ENCODE results near the gene IL18RAP. TPM values are rescaled to one million over a fixed set of nuclear protein-coding genes. Genes with fewer than 3 reads are reported as not detected.

The IL18RAP gene
- total RNA-seq, 4 donors from 2014 or later: 0.22 to 3.9 (median 0.88) TPM

GRCh38 chr2:102396012-102396411 is 26.9 kb upstream of the IL18RAP start:
- 44 to 91% methylated on average over 2 of the region's 2 CpGs for WGBS, 2 donors
- no peaks in the 10 kb centered on the region for H3K9me3 ChIP-seq
- DNase-seq (ENCODE audit: low spot score in 2 of 2): no peak
- H3K4me3 ChIP-seq: no peak overlapping the region
- H3K27ac ChIP-seq: no peak overlapping the region
- no peaks in the 10 kb centered on the region for H3K27me3 ChIP-seq
- TF ChIP-seq POLR2A (IDR thresholded peaks at IDR 0.05) (no peak), EP300 (IDR thresholded peaks at IDR 0.05) (no peak), CTCF (IDR thresholded peaks at IDR 0.05) (no peak)
- H3K4me1 ChIP-seq: no peaks in the 10 kb centered on the region
- no peaks in the 10 kb centered on the region for H3K36me3 ChIP-seq

- Histone ChIP-seq H3K27me3 (no peaks in the 10 kb centered on the region), H3K36me3 (no peaks in the 10 kb centered on the region), H3K9me3 (no peaks in the 10 kb centered on the region), H3K4me1 (no peaks in the 10 kb centered on the region), H3K27ac (no peak overlapping the region), H3K4me3 (no peak overlapping the region)
- no peak for DNase-seq (ENCODE audit: low spot score in 2 of 2)
- 54 to 68% methylated on average over 6 of the region's 6 CpGs for WGBS, 2 donors
- TF ChIP-seq EP300 (IDR thresholded peaks at IDR 0.05) (no peak), CTCF (IDR thresholded peaks at IDR 0.05) (no peak), POLR2A (IDR thresholded peaks at IDR 0.05) (no peak)
Observed at GRCh38 chr2:102397209-102397608, 25.8 kb upstream of the IL18RAP start.

GRCh38 chr2:102399499-102400141 is 23.3 kb upstream of the IL18RAP start:
- H3K9me3 ChIP-seq: no peaks in the 10 kb centered on the region
- DNase-seq (ENCODE audit: low spot score in 2 of 2): no peak
- H3K4me1 ChIP-seq: no peaks in the 10 kb centered on the region
- 58 to 66% methylated on average over 7 of the region's 7 CpGs for WGBS, 2 donors
- H3K4me3 ChIP-seq: no peak overlapping the region
- TF ChIP-seq EP300 (IDR thresholded peaks at IDR 0.05) (no peak), POLR2A (IDR thresholded peaks at IDR 0.05) (no peak)
- H3K27me3 ChIP-seq: no peaks in the 10 kb centered on the region
- H3K36me3 ChIP-seq: no peaks in the 10 kb centered on the region
- no peak overlapping the region for H3K27ac ChIP-seq

- Histone ChIP-seq H3K36me3 (no peaks in the 10 kb centered on the region), H3K9me3 (no peaks in the 10 kb centered on the region), H3K4me3 (no peak overlapping the region), H3K27ac (no peak overlapping the region), H3K4me1 (no peaks in the 10 kb centered on the region), H3K27me3 (no peaks in the 10 kb centered on the region)
- no peak for DNase-seq (ENCODE audit: low spot score in 2 of 2)
- no peak for TF ChIP-seq POLR2A (IDR thresholded peaks at IDR 0.05)
- TF ChIP-seq EP300 (IDR thresholded peaks at IDR 0.05): no peak
Observed at GRCh38 chr2:102401456-102401855, 21.5 kb upstream of the IL18RAP start.

- Histone ChIP-seq H3K4me3 (no peak overlapping the region), H3K27ac (no peak overlapping the region), H3K36me3 (no peaks in the 10 kb centered on the region), H3K27me3 (no peaks in the 10 kb centered on the region), H3K4me1 (no peaks in the 10 kb centered on the region), H3K9me3 (no peaks in the 10 kb centered on the region)
- TF ChIP-seq EP300 (IDR thresholded peaks at IDR 0.05): no peak
- no peak for TF ChIP-seq POLR2A (IDR thresholded peaks at IDR 0.05)
- no peak for TF ChIP-seq CTCF (IDR thresholded peaks at IDR 0.05)
- no peak for DNase-seq (ENCODE audit: low spot score in 2 of 2)
- WGBS, 2 donors: 93% methylated on average over 2 of the region's 2 CpGs
Observed at GRCh38 chr2:102401865-102402264, 21.1 kb upstream of the IL18RAP start.

- 86 to 89% methylated on average over 3 of the region's 3 CpGs for WGBS, 2 donors
- H3K27ac ChIP-seq: no peak overlapping the region
- no peaks in the 10 kb centered on the region for H3K27me3 ChIP-seq
- H3K36me3 ChIP-seq: no peaks in the 10 kb centered on the region
- no peak for DNase-seq (ENCODE audit: low spot score in 2 of 2)
- H3K4me3 ChIP-seq: no peak overlapping the region
- no peaks in the 10 kb centered on the region for H3K4me1 ChIP-seq
- H3K9me3 ChIP-seq: no peaks in the 10 kb centered on the region
- TF ChIP-seq EP300 (IDR thresholded peaks at IDR 0.05): no peak
Observed at GRCh38 chr2:102410952-102411351, 12.0 kb upstream of the IL18RAP start.

GRCh38 chr2:102412199-102412598 is 10.8 kb upstream of the IL18RAP start:
- Histone ChIP-seq H3K4me1 (no peaks in the 10 kb centered on the region), H3K4me3 (no peak overlapping the region), H3K36me3 (no peaks in the 10 kb centered on the region), H3K27ac (no peak overlapping the region), H3K9me3 (no peaks in the 10 kb centered on the region), H3K27me3 (no peaks in the 10 kb centered on the region)
- no peak for TF ChIP-seq CTCF (IDR thresholded peaks at IDR 0.05)
- TF ChIP-seq EP300 (IDR thresholded peaks at IDR 0.05): no peak
- TF ChIP-seq POLR2A (IDR thresholded peaks at IDR 0.05): no peak
- no peak for DNase-seq (ENCODE audit: low spot score in 2 of 2)
- 83 to 84% methylated on average over 3 of the region's 3 CpGs for WGBS, 2 donors

All from tibial nerve (tissue), 4 donors.